ENCODE results near the gene BEAN1.

Gene BEAN1

GRCh38 chr16:66419527-66419926, 7.6 kb upstream of the BEAN1 start:
- no peak for DNase-seq (ENCODE audit: low read depth)

- no peak for DNase-seq (ENCODE audit: low read depth)
Measured at GRCh38 chr16:66420396-66420795, 6.7 kb upstream of the BEAN1 start.

GRCh38 chr16:66421891-66422290, 5.2 kb upstream of the BEAN1 start:
- no peak for DNase-seq (ENCODE audit: low read depth)

- no peak for DNase-seq (ENCODE audit: low read depth)
Measured at GRCh38 chr16:66422366-66422765, 4.7 kb upstream of the BEAN1 start.

- DNase-seq (ENCODE audit: low read depth): no peak
Measured at GRCh38 chr16:66423177-66423576, 3.9 kb upstream of the BEAN1 start.

GRCh38 chr16:66425651-66426050, 1.4 kb upstream of the BEAN1 start:
- no peak for DNase-seq (ENCODE audit: low read depth)

GRCh38 chr16:66426112-66427035, 721 bp upstream of the BEAN1 start:
- no peak for DNase-seq (ENCODE audit: low read depth)

GRCh38 chr16:66427871-66428681, 981 bp downstream of the BEAN1 start:
- DNase-seq (ENCODE audit: low read depth): no peak

GRCh38 chr16:66428682-66429251, 1.7 kb downstream of the BEAN1 start:
- no peak for DNase-seq (ENCODE audit: low read depth)

GRCh38 chr16:66429290-66429962, 2.3 kb downstream of the BEAN1 start:
- no peak for DNase-seq (ENCODE audit: low read depth)

GRCh38 chr16:66430214-66430613, 3.1 kb downstream of the BEAN1 start:
- DNase-seq (ENCODE audit: low read depth): no peak

GRCh38 chr16:66431760-66432159, 4.7 kb downstream of the BEAN1 start:
- DNase-seq (ENCODE audit: low read depth): no peak

- DNase-seq (ENCODE audit: low read depth): no peak
Measured at GRCh38 chr16:66432429-66432828, 5.3 kb downstream of the BEAN1 start.

GRCh38 chr16:66434619-66435430, 7.7 kb downstream of the BEAN1 start:
- no peak for DNase-seq (ENCODE audit: low read depth)

- no peak for DNase-seq (ENCODE audit: low read depth)
Measured at GRCh38 chr16:66435896-66436295, 8.8 kb downstream of the BEAN1 start.

GRCh38 chr16:66437391-66437945, 10.4 kb downstream of the BEAN1 start:
- DNase-seq (ENCODE audit: low read depth): no peak

- no peak for DNase-seq (ENCODE audit: low read depth)
Measured at GRCh38 chr16:66438536-66438935, 11.4 kb downstream of the BEAN1 start.

GRCh38 chr16:66439051-66439730, 12.1 kb downstream of the BEAN1 start:
- DNase-seq (ENCODE audit: low read depth): no peak

- no peak for DNase-seq (ENCODE audit: low read depth)
Measured at GRCh38 chr16:66440271-66440802, 13.2 kb downstream of the BEAN1 start.

GRCh38 chr16:66440970-66441369, 13.9 kb downstream of the BEAN1 start:
- DNase-seq (ENCODE audit: low read depth): no peak

All from stimulated activated CD4-positive, alpha-beta T cell treated with anti-CD3 and anti-CD28 coated beads, Interleukin-2, amount 100 ng/mL, for 4 hours (primary cell).